Transverse colon (tissue), 4 donors: ENCODE measurements around the gene CHMP2B. TPM values are rescaled to one million over a fixed set of nuclear protein-coding genes. Genes with fewer than 3 reads are reported as not detected.

Source experiments
- DNase-seq: peaks from one replicate; pipeline ENCODE4 v3.0.0-alpha.2; 2019
- H3K27ac ChIP-seq, 4 donors: fragments of 200-600 bp; sonication (generic); 2 replicates each; pipeline ENCODE4 v1.5.1; 2016 to 2018; ENCODE audit warnings: inconsistent platforms in 4 of 4
- H3K27me3 ChIP-seq: fragments of 200-600 bp; sonication (generic); 2 replicates; pipeline ENCODE4 v1.5.1; 2017; ENCODE audit warnings: inconsistent platforms
- H3K36me3 ChIP-seq, 4 donors: fragments of 200-600 bp; sonication (generic); 2 replicates each; pipeline ENCODE4 v1.5.1; 2017 to 2019; ENCODE audit warnings: inconsistent platforms in 4 of 4
- H3K4me1 ChIP-seq, 4 donors: fragments of 200-600 bp; sonication (generic); 2 replicates each; pipeline ENCODE4 v1.5.1; 2017 to 2020; ENCODE audit warnings: inconsistent platforms in 4 of 4
- H3K4me3 ChIP-seq, 4 donors: fragments of 200-600 bp; sonication (generic); 1 replicate in 1 of 4; 2 replicates in 3 of 4; pipeline versions ENCODE4 v1.5.1 to v1.6.1; 2017 to 2019; ENCODE audit warnings: inconsistent platforms in 4 of 4
- H3K9me3 ChIP-seq, 2 donors: fragments of 200-600 bp; sonication (generic); 2 replicates each; pipeline ENCODE4 v1.5.1; 2017 to 2019; ENCODE audit warnings: inconsistent platforms in 2 of 2
- EP300 ChIP-seq: sonication (generic); formaldehyde crosslinking; IDR thresholded peaks from one replicate; pipeline ENCODE4 v1.6.1; 2017; ENCODE audit warnings: antibody characterized with exemption, low read depth
- POLR2A ChIP-seq: fragments of 450-650 bp; IDR thresholded peaks from one replicate; pipeline ENCODE4 v1.6.1; 2016; ENCODE audit warnings: antibody characterized with exemption, mild to moderate bottlenecking, moderate library complexity
- POLR2AphosphoS5 ChIP-seq, 3 donors: sonication (generic); formaldehyde crosslinking; IDR thresholded peaks; one replicate each; pipeline ENCODE4 v1.6.1; 2016; ENCODE audit warnings: antibody characterized with exemption in 3 of 3
- WGBS, 2 donors: methylation state at CpG; one replicate each; pipeline ENCODE4 v1.1.5; 2018; ENCODE audit warnings: low coverage in 1 of 2; 5-methylcytosine and 5-hydroxymethylcytosine counted together
- in situ Hi-C, 4 donors: fragments of 200-750 bp; cut with MboI; loops; one replicate each; pipeline versions ENCODE4 v1.15.0 to v1.15.1; 2017; ENCODE audit warnings: low sequenced_read_pairs in 3 of 4, low pct_ligation_motif_present in 1 of 4, low pct_unique_long_range_greater_than_20kb in 1 of 4
- intact Hi-C: fragments of 100-400 bp; cut with DNase I; formaldehyde crosslinking; loops from one replicate; pipeline ENCODE4 v1.15.1; 2023; ENCODE audit warnings: low total_unique reads
- total RNA-seq, 4 donors: library from RNA; depleted of rRNA; stranded (reverse); fragments of >200 nt; gene quantifications; one replicate each; pipeline ENCODE4 v1.1.0, GENCODE V29; 2016
- TF ChIP-seq, protein P1 (sequence below), 5 experiments: fragments of 200-600 bp in 3 of 5; fragments of 450-650 bp in 2 of 5; sonication (generic) in 3 of 5; IDR thresholded peaks; 1 replicate in 2 of 5; 2 replicates in 3 of 5; pipeline ENCODE4 v1.5.1; 2016 to 2017; ENCODE audit warnings: antibody characterized with exemption in 5 of 5, inconsistent platforms in 3 of 5, mild to moderate bottlenecking in 2 of 5, moderate library complexity in 1 of 5

CHMP2B gene
- total RNA-seq, 4 donors from 2014 or later: 7.8 to 126 (median 54.6) TPM

DNA sequence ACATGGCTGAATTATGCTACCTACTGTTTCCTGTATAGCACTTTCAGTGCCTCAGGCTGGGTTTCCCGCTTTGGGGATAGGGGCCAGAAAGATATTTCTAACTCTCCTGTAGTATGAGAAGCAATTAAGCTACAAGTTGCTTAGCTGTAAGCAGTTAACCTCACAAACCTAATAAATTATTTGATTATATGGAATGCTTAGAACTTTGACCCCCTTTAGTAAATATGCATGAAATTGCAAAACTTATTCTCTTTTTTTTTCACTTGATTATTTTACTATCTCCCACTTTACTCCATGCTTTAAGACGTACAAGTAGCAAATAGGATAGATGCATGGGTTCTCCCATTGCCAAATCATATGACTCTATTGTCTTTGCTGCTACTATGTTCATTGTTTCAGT lies 27.5 kb upstream of the CHMP2B start:
- in situ Hi-C loops (no loop called here), intact Hi-C loops (no loop called here)
- no peak for TF ChIP-seq EP300
- Histone ChIP-seq H3K27me3 (no peaks in the 10 kb centered on the region), H3K4me1 (peaks cover 0 to 12% (median 0%) of the 10 kb centered on the region in 4 donors), H3K36me3 (no peaks in the 10 kb centered on the region), H3K27ac (no peak overlapping the region), H3K9me3 (no peaks in the 10 kb centered on the region), H3K4me3 (no peak overlapping the region)
- 59 to 65% methylated on average over 2 of the region's 2 CpGs for WGBS, 2 donors
- no peak for DNase-seq

- in situ Hi-C loops (no loop called here), intact Hi-C loops (no loop called here)
- H3K4me1 ChIP-seq: peaks cover 0 to 12% (median 0%) of the 10 kb centered on the region in 4 donors
- H3K27ac ChIP-seq: no peak overlapping the region
- TF ChIP-seq, protein P1, sequence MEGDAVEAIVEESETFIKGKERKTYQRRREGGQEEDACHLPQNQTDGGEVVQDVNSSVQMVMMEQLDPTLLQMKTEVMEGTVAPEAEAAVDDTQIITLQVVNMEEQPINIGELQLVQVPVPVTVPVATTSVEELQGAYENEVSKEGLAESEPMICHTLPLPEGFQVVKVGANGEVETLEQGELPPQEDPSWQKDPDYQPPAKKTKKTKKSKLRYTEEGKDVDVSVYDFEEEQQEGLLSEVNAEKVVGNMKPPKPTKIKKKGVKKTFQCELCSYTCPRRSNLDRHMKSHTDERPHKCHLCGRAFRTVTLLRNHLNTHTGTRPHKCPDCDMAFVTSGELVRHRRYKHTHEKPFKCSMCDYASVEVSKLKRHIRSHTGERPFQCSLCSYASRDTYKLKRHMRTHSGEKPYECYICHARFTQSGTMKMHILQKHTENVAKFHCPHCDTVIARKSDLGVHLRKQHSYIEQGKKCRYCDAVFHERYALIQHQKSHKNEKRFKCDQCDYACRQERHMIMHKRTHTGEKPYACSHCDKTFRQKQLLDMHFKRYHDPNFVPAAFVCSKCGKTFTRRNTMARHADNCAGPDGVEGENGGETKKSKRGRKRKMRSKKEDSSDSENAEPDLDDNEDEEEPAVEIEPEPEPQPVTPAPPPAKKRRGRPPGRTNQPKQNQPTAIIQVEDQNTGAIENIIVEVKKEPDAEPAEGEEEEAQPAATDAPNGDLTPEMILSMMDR (IDR thresholded peaks at IDR 0.05): no peak
- TF ChIP-seq POLR2A: no peak
- H3K36me3 ChIP-seq: no peaks in the 10 kb centered on the region
- no peaks in the 10 kb centered on the region for H3K27me3 ChIP-seq
- DNase-seq: no peak
- H3K4me3 ChIP-seq: no peak overlapping the region
- H3K9me3 ChIP-seq: no peaks in the 10 kb centered on the region
- 66 to 85% methylated on average over 3 of the region's 3 CpGs for WGBS, 2 donors
These were observed 27.0 kb upstream of the CHMP2B start for GRCh38 chr3:87200060-87200647.

DNA sequence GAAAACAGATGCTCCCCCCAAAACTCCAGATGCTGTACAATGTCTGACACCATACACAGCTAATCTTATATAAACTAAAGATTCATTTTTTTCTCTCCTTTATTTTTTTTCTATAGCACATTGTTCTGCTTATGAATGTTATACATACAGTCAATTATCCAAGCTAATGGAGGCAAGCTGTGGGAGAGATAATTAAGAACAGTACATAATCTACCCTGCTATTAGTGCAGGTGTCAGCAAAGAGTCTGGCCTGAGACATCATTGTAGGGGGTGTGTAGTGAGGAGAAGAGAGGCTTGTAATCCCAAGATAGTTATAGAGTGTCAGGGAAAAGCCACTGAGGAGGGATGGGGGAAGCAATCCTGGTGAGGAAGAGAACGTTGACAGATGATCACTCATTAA lies 25.4 kb upstream of the CHMP2B start:
- WGBS, 2 donors: 75% methylated on average over 1 of the region's 1 CpG

GRCh38 chr3:87203809-87204208 lies 23.3 kb upstream of the CHMP2B start:
- intact Hi-C loops: no loop called here

More for the DNA sequence above, 25.4 kb upstream of the CHMP2B start:
- peaks cover 0 to 12% (median 2%) of the 10 kb centered on the region in 4 donors for H3K4me1 ChIP-seq
- no peak overlapping the region for H3K27ac ChIP-seq
- no peak for DNase-seq
- H3K27me3 ChIP-seq: no peaks in the 10 kb centered on the region
- no peaks in the 10 kb centered on the region for H3K36me3 ChIP-seq
- H3K4me3 ChIP-seq: no peak overlapping the region
- TF ChIP-seq, protein P1 (IDR thresholded peaks at IDR 0.05): no peak
- TF ChIP-seq EP300: no peak
- no peak for TF ChIP-seq POLR2A
- no peak for TF ChIP-seq POLR2AphosphoS5 (IDR thresholded peaks at IDR 0.05)
- H3K9me3 ChIP-seq: no peaks in the 10 kb centered on the region
- in situ Hi-C loops (no loop called here), intact Hi-C loops (no loop called here)

More at GRCh38 chr3:87203809-87204208, 23.3 kb upstream of the CHMP2B start:
- no peak for DNase-seq
- no peaks in the 10 kb centered on the region for H3K36me3 ChIP-seq
- H3K27me3 ChIP-seq: no peaks in the 10 kb centered on the region
- no peak overlapping the region for H3K27ac ChIP-seq
- H3K4me3 ChIP-seq: no peak overlapping the region
- 45 to 49% methylated on average over 1 of the region's 1 CpG for WGBS, 2 donors
- TF ChIP-seq POLR2A (no peak), POLR2AphosphoS5 (IDR thresholded peaks at IDR 0.05) (no peak), EP300 (no peak)
- TF ChIP-seq, protein P1 (IDR thresholded peaks at IDR 0.05): no peak
- H3K4me1 ChIP-seq: peaks cover 0 to 11% (median 3%) of the 10 kb centered on the region in 4 donors
- in situ Hi-C loops: no loop called here
- no peaks in the 10 kb centered on the region for H3K9me3 ChIP-seq
